Measurements from ENCODE around the gene AVL9.

GRCh38 chr7:32542595-32542994 is 47.3 kb downstream of the AVL9 start:
- TF ChIP-seq EZH2 (IDR thresholded peaks at IDR 0.05; ENCODE audit: low read length, missing control alignments), result no peak
- TF ChIP-seq CTCF (conservative IDR thresholded peaks at IDR 0.05 in 1 of 2, IDR thresholded peaks at IDR 0.05 in 1 of 2; ENCODE audit: low read depth in 1 of 2, low read length in 2 of 2), result no peak

Data from fibroblast of lung (primary cell).